Measurements from ENCODE around the gene COL27A1. TPM values are rescaled to one million over a fixed set of nuclear protein-coding genes. Genes with fewer than 3 reads are reported as not detected.

The COL27A1 gene
- total and polyA plus RNA-seq, 3 donors from 2014 or later: 9.3 to 68.8 (median 25.7) TPM

DNA sequence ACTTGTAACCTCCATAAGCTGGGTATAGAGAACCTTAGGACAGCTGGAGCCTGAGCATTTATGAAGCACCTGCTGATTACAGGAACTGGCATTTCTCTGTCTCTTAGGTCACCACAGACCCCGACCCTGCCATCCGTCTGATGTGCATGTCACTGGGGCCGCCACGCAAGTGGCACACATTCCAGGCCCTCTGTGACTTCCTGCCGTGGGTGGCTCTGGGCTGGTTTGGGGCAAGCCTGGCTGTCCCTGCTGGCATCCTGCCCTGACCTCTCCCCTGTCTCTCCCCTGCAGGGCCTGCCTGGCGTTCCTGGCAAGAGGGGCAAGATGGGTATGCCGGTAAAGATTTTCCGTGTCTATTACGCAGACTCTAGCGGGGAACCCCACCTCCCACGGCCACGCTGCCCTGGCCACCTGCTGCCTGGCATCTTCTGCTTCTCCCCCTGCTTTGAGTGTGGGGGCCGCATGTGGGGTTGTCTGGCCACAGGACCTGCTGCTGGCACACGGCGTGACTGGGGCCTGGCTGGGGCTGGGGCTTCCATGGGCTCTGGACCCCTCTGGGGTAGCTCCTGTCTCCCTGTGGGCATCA lies 55.4 kb downstream of the COL27A1 start:
- TF ChIP-seq CTCF (IDR thresholded peaks at IDR 0.05): no peak
- no peak for TF ChIP-seq POLR2A (IDR thresholded peaks at IDR 0.05)
- DNase-seq: no peak
- no peak overlapping the region for H3K27ac ChIP-seq
- H3K9me3 ChIP-seq: no peaks in the 10 kb centered on the region
- no peak overlapping the region for H3K4me3 ChIP-seq
- intact Hi-C loops (cut with DNase I; ENCODE audit: low total_unique reads): no loop called here
- H3K4me1 ChIP-seq: peaks cover 23% of the 10 kb centered on the region
- H3K36me3 ChIP-seq (ENCODE audit: low read depth, missing control alignments): no peaks in the 10 kb centered on the region
- WGBS, 2 donors: 78 to 91% methylated on average over 5 to 15 of the region's 15 CpGs
- H3K27me3 ChIP-seq: no peaks in the 10 kb centered on the region

GRCh38 chr9:114212826-114213225 lies 57.5 kb downstream of the COL27A1 start:
- DNase-seq: no peak
- no peaks in the 10 kb centered on the region for H3K27me3 ChIP-seq
- H3K4me1 ChIP-seq: peaks cover 17% of the 10 kb centered on the region
- WGBS, 2 donors: 65 to 92% methylated on average over 2 to 5 of the region's 5 CpGs
- no peaks in the 10 kb centered on the region for H3K36me3 ChIP-seq (ENCODE audit: low read depth, missing control alignments)
- TF ChIP-seq POLR2A (IDR thresholded peaks at IDR 0.05): no peak
- TF ChIP-seq CTCF (IDR thresholded peaks at IDR 0.05): no peak
- no peak overlapping the region for H3K27ac ChIP-seq
- H3K9me3 ChIP-seq: no peaks in the 10 kb centered on the region
- H3K4me3 ChIP-seq: no peak overlapping the region
- intact Hi-C loops (cut with DNase I; ENCODE audit: low total_unique reads): no loop called here

GRCh38 chr9:114213566-114213965 lies 58.2 kb downstream of the COL27A1 start:
- peaks cover 17% of the 10 kb centered on the region for H3K4me1 ChIP-seq
- H3K9me3 ChIP-seq: no peaks in the 10 kb centered on the region
- intact Hi-C loops (cut with DNase I; ENCODE audit: low total_unique reads): no loop called here
- no peaks in the 10 kb centered on the region for H3K36me3 ChIP-seq (ENCODE audit: low read depth, missing control alignments)
- H3K27ac ChIP-seq: no peak overlapping the region
- DNase-seq: no peak
- H3K4me3 ChIP-seq: no peak overlapping the region
- WGBS, 2 donors: 83 to 96% methylated on average over 6 of the region's 6 CpGs
- no peak for TF ChIP-seq CTCF (IDR thresholded peaks at IDR 0.05)
- no peak for TF ChIP-seq POLR2A (IDR thresholded peaks at IDR 0.05)
- no peaks in the 10 kb centered on the region for H3K27me3 ChIP-seq

DNA sequence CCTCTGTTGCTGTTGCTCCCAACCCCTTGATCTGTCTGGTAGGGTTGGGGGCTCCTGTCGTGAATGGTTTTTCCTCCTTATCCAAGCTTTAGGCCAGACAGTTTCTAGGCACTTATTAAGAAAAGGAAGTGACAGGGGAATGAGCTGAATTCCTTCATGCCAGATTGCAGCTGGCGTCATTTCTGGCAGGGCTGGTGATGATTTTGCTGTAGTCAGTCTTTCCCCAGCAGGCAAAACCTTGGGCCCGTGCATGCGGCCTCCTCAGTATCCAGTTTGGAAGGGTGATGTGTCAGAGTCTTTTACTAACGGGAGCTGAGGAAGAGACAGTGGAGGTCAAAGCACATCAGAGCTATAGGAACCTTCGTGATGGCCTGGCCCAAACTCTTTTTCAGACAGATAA lies 58.8 kb downstream of the COL27A1 start:
- Histone ChIP-seq H3K4me1 (peaks cover 17% of the 10 kb centered on the region), H3K4me3 (no peak overlapping the region), H3K27me3 (no peaks in the 10 kb centered on the region), H3K9me3 (no peaks in the 10 kb centered on the region), H3K27ac (no peak overlapping the region), H3K36me3 (ENCODE audit: low read depth, missing control alignments) (no peaks in the 10 kb centered on the region)
- TF ChIP-seq POLR2A (IDR thresholded peaks at IDR 0.05) (no peak), CTCF (IDR thresholded peaks at IDR 0.05) (no peak)
- no peak for DNase-seq
- intact Hi-C loops (cut with DNase I; ENCODE audit: low total_unique reads): no loop called here
- 70 to 80% methylated on average over 5 to 6 of the region's 6 CpGs for WGBS, 2 donors

Data from testis (tissue), 3 donors.